Stimulated activated memory B cell treated with anti-CD40 and anti-IgM and Interleukin-4, amounts not matched to agents 10 μg/mL and 1 μg/mL and 100 μg/mL, for 72 hours (primary cell): ENCODE results near the gene NWD2.
"Not testable (repeated sequence)": the region's sequence is repeated elsewhere in the genome, so short reads cannot be mapped to it uniquely, and the experiment has no call there.

Experiments used
- ATAC-seq: fragments of 150-1000 bp; cut with Tn5 transposase; 2 replicates; pipeline ENCODE4 v1.10.0; 2021
- H3K27ac Mint-ChIP-seq: one replicate; pipeline ENCODE4 v1.8.0; 2022; ENCODE audit warnings: mild to moderate bottlenecking, mixed read lengths
- H3K27me3 Mint-ChIP-seq: one replicate; pipeline ENCODE4 v1.8.0; 2022; ENCODE audit warnings: mixed read lengths
- H3K36me3 Mint-ChIP-seq: one replicate; pipeline ENCODE4 v1.8.0; 2022; ENCODE audit warnings: mixed read lengths
- H3K4me1 Mint-ChIP-seq: one replicate; pipeline ENCODE4 v1.8.0; 2022; ENCODE audit warnings: mixed read lengths
- H3K4me3 Mint-ChIP-seq: one replicate; pipeline ENCODE4 v1.8.0; 2022; ENCODE audit warnings: mild to moderate bottlenecking, moderate library complexity, mixed read lengths
- H3K9me3 Mint-ChIP-seq: one replicate; pipeline ENCODE4 v1.8.0; 2022; ENCODE audit warnings: mixed read lengths

Gene NWD2

GRCh38 chr4:37397505-37397904 is 153.0 kb downstream of the NWD2 start:
- peaks cover 6% of the 10 kb centered on the region for H3K4me1 Mint-ChIP-seq
- H3K27me3 Mint-ChIP-seq = peaks cover 23% of the 10 kb centered on the region
- no peak overlapping the region for H3K27ac Mint-ChIP-seq
- no peak overlapping the region for H3K4me3 Mint-ChIP-seq
- H3K9me3 Mint-ChIP-seq = no peaks in the 10 kb centered on the region
- H3K36me3 Mint-ChIP-seq = no peaks in the 10 kb centered on the region
- no peak for ATAC-seq

DNA sequence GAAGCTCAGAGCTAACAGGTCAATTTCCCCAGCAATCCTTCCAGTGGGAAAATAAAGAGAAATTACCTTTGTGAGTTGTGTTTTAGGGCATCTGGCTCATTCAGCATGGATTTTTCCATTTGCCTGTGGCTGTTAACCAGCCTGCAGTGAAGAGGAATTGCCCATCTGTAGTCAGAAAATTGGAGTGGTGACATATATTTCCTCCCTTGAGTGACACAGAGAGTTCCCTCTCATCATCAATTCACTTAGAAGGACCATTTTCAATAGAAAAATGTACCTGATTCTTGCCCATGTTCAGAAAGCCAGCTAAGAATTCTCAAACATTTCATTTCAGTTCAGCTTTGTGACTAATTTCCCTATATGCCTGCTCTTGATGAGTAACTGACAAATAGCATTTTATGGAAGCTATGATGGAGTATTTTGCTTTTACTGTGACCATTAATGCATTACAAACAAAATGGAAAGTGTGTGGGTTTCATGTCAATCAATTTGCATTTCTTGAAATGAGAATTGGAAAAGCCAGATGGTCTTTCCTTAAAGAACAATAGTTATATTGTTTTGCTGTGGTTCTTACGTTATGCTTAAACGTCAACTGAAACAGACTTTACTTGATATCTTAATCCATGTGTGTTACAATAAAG is 155.8 kb downstream of the NWD2 start:
- H3K27ac Mint-ChIP-seq = no peak overlapping the region
- H3K4me1 Mint-ChIP-seq = no peaks in the 10 kb centered on the region
- H3K36me3 Mint-ChIP-seq = no peaks in the 10 kb centered on the region
- no peak for ATAC-seq
- peaks cover 18% of the 10 kb centered on the region for H3K27me3 Mint-ChIP-seq
- no peaks in the 10 kb centered on the region for H3K9me3 Mint-ChIP-seq
- no peak overlapping the region for H3K4me3 Mint-ChIP-seq

DNA sequence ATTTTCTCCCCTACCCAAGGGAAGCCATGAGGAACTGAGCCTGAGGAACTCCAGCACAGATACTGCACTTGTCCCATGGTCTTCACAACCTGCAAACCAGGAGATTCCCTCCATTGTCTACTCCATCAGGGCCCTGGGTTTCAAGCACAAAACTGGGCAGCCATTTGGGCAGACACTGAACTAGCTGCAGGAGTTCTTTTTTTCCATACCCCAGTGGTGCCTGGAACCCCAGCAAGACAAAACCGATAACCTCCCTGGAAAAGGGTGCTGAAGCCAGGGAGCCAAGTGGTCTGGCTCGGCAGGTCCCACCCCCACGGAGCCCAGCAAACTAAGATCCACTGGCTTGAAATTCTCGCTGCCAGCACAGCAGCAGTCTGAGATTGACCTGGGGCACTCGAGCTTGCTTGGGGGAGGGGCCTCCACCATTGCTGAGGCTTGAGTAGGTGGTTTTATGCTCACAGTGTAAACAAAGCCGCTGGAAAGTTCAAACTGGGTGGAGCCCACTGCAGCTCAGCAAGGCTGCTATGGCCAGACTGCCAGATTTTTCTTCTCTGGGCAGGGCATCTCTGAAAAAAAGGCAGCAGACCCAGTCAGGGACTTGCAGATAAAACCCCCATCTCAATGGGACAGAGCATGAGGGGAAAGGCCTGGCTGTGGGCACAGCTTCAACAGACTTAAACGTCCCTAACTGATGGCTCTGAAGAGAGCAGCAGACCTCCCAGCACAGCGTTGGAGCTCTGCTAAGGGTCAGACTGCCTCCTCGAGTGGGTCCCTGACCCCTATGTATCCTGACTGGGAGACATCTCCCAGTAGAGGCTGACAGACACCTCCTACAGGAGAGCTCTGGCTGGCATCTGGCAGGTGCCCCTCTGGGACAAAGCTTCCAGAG is 163.6 kb downstream of the NWD2 start:
- H3K36me3 Mint-ChIP-seq, H3K27ac Mint-ChIP-seq, ATAC-seq, H3K9me3 Mint-ChIP-seq, H3K4me1 Mint-ChIP-seq, H3K4me3 Mint-ChIP-seq: not testable (repeated sequence)
- peaks cover 13% of the 10 kb centered on the region for H3K27me3 Mint-ChIP-seq

DNA sequence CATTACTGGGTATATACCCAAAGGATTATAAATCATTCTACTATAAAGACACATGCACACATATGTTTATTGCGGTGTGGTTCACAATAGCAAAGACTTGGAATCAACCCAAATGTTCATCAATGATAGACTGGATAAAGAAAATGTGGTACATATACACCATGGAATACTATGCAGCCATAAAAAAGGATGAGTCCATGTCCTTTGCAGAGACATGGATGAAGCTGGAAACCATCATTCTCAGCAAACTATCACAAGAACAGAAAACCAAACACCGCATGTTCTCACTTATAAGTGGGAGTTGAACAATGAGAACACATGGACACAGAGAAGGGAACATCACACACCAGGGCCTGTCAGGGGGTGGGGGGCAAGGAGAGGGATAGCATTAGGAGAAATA is 169.1 kb downstream of the NWD2 start:
- not testable (repeated sequence) for H3K27me3 Mint-ChIP-seq, H3K27ac Mint-ChIP-seq, ATAC-seq, H3K4me3 Mint-ChIP-seq, H3K4me1 Mint-ChIP-seq, H3K9me3 Mint-ChIP-seq, H3K36me3 Mint-ChIP-seq

GRCh38 chr4:37415845-37416369 is 171.4 kb downstream of the NWD2 start:
- no peak overlapping the region for H3K4me3 Mint-ChIP-seq
- peaks cover 4% of the 10 kb centered on the region for H3K9me3 Mint-ChIP-seq
- H3K36me3 Mint-ChIP-seq = no peaks in the 10 kb centered on the region
- no peak for ATAC-seq
- H3K27ac Mint-ChIP-seq = no peak overlapping the region
- H3K27me3 Mint-ChIP-seq = no peaks in the 10 kb centered on the region
- H3K4me1 Mint-ChIP-seq = no peaks in the 10 kb centered on the region

DNA sequence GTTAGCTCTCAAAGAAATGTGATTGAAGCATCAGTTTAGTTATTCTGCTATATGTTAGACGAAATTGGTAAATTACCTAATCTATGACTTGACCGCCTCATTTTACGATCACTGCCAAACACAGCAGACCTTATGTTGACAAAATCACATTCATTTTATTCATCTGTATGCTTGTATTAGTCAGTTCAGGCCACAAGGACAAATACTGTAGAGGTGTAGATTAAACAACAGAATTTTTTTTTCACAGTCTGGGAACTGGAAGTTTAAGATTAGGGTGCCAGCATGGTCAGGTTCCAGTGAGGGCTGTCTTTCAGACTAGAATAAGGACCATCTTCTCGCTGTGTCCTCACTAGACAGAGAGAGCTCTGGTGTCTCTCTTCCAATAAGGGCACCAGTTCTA is 177.1 kb downstream of the NWD2 start:
- Mint-ChIP-seq H3K4me3 (no peak overlapping the region), H3K27ac (no peak overlapping the region), H3K36me3 (no peaks in the 10 kb centered on the region), H3K27me3 (no peaks in the 10 kb centered on the region), H3K9me3 (no peaks in the 10 kb centered on the region), H3K4me1 (no peaks in the 10 kb centered on the region)
- ATAC-seq = no peak

- no peak overlapping the region for H3K4me3 Mint-ChIP-seq
- H3K4me1 Mint-ChIP-seq = no peaks in the 10 kb centered on the region
- ATAC-seq = no peak
- H3K27ac Mint-ChIP-seq = no peak overlapping the region
- no peaks in the 10 kb centered on the region for H3K9me3 Mint-ChIP-seq
- H3K27me3 Mint-ChIP-seq = peaks cover 4% of the 10 kb centered on the region
- no peaks in the 10 kb centered on the region for H3K36me3 Mint-ChIP-seq
Observed at GRCh38 chr4:37422102-37422501, 177.6 kb downstream of the NWD2 start.

DNA sequence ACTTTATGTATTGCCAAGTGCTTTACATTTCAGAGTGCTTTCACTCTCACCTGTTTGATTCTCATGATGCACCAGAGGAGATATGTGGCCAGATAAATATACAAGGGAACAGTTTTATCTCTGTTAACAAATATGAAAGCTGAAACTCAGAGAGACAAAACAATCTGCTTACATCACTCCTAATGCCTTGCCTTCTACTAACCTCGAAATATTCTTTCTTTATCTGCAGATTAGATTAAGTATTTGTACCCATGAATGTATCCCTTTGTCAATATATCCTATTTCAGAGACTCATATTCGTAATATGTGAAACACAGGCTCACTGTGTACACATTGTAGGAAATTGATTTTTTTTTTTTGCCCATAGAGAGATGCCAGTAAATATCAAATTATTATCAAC is 178.1 kb downstream of the NWD2 start:
- H3K27me3 Mint-ChIP-seq = peaks cover 8% of the 10 kb centered on the region
- no peaks in the 10 kb centered on the region for H3K9me3 Mint-ChIP-seq
- no peak for ATAC-seq
- H3K4me3 Mint-ChIP-seq = no peak overlapping the region
- H3K27ac Mint-ChIP-seq = no peak overlapping the region
- no peaks in the 10 kb centered on the region for H3K4me1 Mint-ChIP-seq
- H3K36me3 Mint-ChIP-seq = no peaks in the 10 kb centered on the region

DNA sequence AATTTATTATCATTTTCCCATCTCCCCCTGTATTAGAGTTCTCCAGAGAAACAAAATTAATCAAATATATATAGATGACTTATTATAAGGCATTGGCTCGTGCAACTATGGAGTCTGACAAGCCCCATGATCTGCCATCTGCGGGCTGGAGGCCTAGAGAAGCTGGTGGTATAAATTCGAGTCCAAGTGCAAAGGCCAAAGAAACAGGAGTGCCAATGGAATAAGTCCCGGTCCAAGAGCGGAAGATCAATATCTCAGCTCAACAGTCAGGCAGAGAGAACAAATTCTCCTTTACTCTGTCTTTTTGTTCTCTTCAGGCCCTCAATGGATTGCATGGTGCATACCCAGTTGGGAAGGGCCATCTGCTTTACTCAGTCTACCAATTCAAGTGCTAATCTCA is 178.8 kb downstream of the NWD2 start:
- no peaks in the 10 kb centered on the region for H3K9me3 Mint-ChIP-seq
- peaks cover 8% of the 10 kb centered on the region for H3K27me3 Mint-ChIP-seq
- no peak overlapping the region for H3K27ac Mint-ChIP-seq
- no peak for ATAC-seq
- no peak overlapping the region for H3K4me3 Mint-ChIP-seq
- no peaks in the 10 kb centered on the region for H3K4me1 Mint-ChIP-seq
- H3K36me3 Mint-ChIP-seq = no peaks in the 10 kb centered on the region

- H3K4me1 Mint-ChIP-seq = no peaks in the 10 kb centered on the region
- no peak overlapping the region for H3K4me3 Mint-ChIP-seq
- peaks cover 8% of the 10 kb centered on the region for H3K27me3 Mint-ChIP-seq
- no peak for ATAC-seq
- H3K36me3 Mint-ChIP-seq = no peaks in the 10 kb centered on the region
- no peak overlapping the region for H3K27ac Mint-ChIP-seq
- no peaks in the 10 kb centered on the region for H3K9me3 Mint-ChIP-seq
Observed at GRCh38 chr4:37424753-37425152, 180.2 kb downstream of the NWD2 start.

GRCh38 chr4:37425857-37426256 is 181.3 kb downstream of the NWD2 start:
- Mint-ChIP-seq H3K4me1 (no peaks in the 10 kb centered on the region), H3K36me3 (no peaks in the 10 kb centered on the region), H3K9me3 (no peaks in the 10 kb centered on the region), H3K27ac (no peak overlapping the region), H3K4me3 (no peak overlapping the region), H3K27me3 (peaks cover 8% of the 10 kb centered on the region)
- ATAC-seq = no peak

GRCh38 chr4:37427193-37427592 is 182.7 kb downstream of the NWD2 start:
- Mint-ChIP-seq H3K27me3 (peaks cover 8% of the 10 kb centered on the region), H3K27ac (no peak overlapping the region), H3K36me3 (no peaks in the 10 kb centered on the region), H3K4me3 (no peak overlapping the region), H3K9me3 (no peaks in the 10 kb centered on the region), H3K4me1 (no peaks in the 10 kb centered on the region)
- ATAC-seq = no peak

GRCh38 chr4:37429906-37430305 is 185.4 kb downstream of the NWD2 start:
- no peaks in the 10 kb centered on the region for H3K9me3 Mint-ChIP-seq
- no peak for ATAC-seq

DNA sequence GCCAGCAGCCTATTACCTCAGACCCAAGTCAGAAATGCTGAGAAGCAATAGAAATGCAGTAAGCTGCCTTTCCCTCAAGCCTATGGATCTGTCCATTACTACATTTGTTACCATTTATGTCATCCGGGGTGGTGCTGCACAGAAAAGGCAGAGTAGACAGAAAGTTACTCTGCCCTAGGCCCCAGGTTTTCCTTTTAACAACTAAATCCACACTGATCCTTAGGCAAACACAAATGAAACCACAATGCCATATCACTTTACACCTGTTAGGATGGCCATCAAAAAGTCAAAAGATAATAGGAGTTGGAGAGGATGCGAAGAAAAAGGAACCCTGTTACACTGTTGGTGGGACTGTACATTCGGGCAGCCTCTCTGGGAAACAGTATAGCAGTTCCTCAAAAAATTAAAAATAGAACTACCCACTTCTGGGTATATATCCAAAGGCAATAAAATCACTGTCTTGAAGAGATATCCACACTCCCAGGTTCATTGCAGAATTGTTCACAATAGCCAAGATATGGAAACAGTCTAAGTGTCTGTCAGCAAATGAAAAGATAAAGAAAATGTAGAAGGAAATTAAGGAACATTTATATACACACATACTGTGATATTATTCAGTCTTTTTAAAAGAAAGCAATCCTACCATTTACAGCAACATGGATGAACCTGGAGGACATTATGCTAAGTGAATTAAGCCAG is 186.3 kb downstream of the NWD2 start:
- Mint-ChIP-seq H3K27me3 (peaks cover 8% of the 10 kb centered on the region), H3K4me3 (no peak overlapping the region)

More at GRCh38 chr4:37429906-37430305, 185.4 kb downstream of the NWD2 start:
- Mint-ChIP-seq H3K27ac (no peak overlapping the region), H3K27me3 (peaks cover 8% of the 10 kb centered on the region), H3K36me3 (no peaks in the 10 kb centered on the region), H3K4me3 (no peak overlapping the region), H3K4me1 (no peaks in the 10 kb centered on the region)

DNA sequence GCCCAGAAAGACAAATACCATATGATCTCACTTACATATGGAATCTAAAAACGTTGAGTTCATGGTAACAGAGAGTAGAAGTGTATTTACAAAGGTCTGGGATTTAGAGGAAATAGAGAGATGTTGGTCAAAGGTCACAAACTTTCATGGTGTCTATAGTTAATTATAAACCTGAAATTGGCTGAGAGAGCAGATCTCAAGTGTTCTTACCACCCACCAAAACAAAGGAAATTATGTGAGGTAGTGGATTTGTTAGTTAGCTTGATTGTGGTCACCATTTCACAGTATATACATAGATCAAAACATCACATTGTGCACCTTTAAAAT is 186.8 kb downstream of the NWD2 start:
- Mint-ChIP-seq H3K9me3 (no peaks in the 10 kb centered on the region), H3K27ac (no peak overlapping the region), H3K4me1 (no peaks in the 10 kb centered on the region), H3K36me3 (no peaks in the 10 kb centered on the region), H3K4me3 (no peak overlapping the region), H3K27me3 (peaks cover 8% of the 10 kb centered on the region)
- ATAC-seq = no peak

More for the DNA sequence above, 186.3 kb downstream of the NWD2 start:
- Mint-ChIP-seq H3K4me1 (no peaks in the 10 kb centered on the region), H3K9me3 (no peaks in the 10 kb centered on the region), H3K36me3 (no peaks in the 10 kb centered on the region), H3K27ac (no peak overlapping the region)
- ATAC-seq = no peak
